Effector memory CD4-positive, alpha-beta T cell (primary cell): ENCODE data around the gene EPAS1.

ENCODE experiments used
- DNase-seq, 3 donors: peaks; one replicate each; pipeline ENCODE4 v3.0.0-alpha.2; 2020
- H3K27ac ChIP-seq: 2 replicates; pipeline ENCODE4 v1.7.0; 2013; ENCODE audit warnings: mild to moderate bottlenecking, low read length, moderate library complexity; ENCODE audit not compliant: insufficient read depth, poor library complexity, severe bottlenecking
- H3K27me3 ChIP-seq: replicated peaks from 2 replicates; pipeline ENCODE4 v1.7.0; 2013; ENCODE audit warnings: mild to moderate bottlenecking, low read length; ENCODE audit not compliant: insufficient read depth, control insufficient read depth, poor library complexity, severe bottlenecking
- H3K36me3 ChIP-seq: 2 replicates; pipeline ENCODE4 v1.7.0; 2013; ENCODE audit warnings: mild to moderate bottlenecking, low read length, moderate library complexity; ENCODE audit not compliant: control insufficient read depth, insufficient read depth
- H3K4me1 ChIP-seq: 2 replicates; pipeline ENCODE4 v1.7.0; 2013; ENCODE audit warnings: low read length, mild to moderate bottlenecking; ENCODE audit not compliant: control insufficient read depth, insufficient read depth, poor library complexity, severe bottlenecking
- H3K4me3 ChIP-seq: 2 replicates; pipeline ENCODE4 v1.7.0; 2013; ENCODE audit warnings: low read length, low read depth, mild to moderate bottlenecking; ENCODE audit not compliant: insufficient read depth, poor library complexity, severe bottlenecking
- H3K9me3 ChIP-seq: 2 replicates; pipeline ENCODE4 v1.7.0; 2013; ENCODE audit warnings: mild to moderate bottlenecking, low read length, moderate library complexity; ENCODE audit not compliant: control insufficient read depth

EPAS1 gene

DNA sequence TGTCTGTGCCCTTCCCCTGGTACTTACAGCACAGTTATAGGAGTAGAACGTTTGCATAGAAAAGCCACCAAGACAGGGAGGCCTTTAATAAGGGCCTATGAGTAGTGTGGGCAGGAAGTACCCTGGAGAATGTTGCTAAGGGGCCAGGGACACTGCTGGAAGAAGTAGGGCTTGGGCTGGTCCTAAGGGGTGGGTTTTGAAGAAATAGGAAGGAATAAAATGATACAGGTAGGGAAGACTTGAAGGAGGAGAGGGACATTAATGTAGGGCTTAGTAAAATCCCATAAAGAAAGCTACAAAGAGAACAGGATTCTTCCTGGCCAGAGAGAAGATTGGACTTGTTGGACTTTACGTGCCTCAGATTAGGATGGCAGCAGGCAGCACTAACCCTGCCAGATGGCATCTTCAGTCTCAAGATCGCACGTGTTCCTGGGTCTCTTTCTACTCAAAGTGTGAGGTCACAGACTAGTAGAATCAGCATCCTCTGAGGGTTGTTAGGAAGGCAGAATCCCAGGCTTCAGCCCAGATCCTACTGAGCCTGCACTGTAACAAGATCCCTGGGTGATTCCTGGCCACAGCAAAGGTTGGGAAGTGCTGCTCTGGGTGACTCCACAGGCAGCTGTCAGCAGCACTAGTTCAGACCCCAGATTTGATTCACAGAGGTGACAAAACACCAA, 39.2 kb downstream of the EPAS1 start:
- Histone ChIP-seq H3K27ac (no peak overlapping the region), H3K36me3 (no peaks in the 10 kb centered on the region), H3K4me3 (no peak overlapping the region), H3K4me1 (no peaks in the 10 kb centered on the region), H3K9me3 (no peaks in the 10 kb centered on the region), H3K27me3 (no peaks in the 10 kb centered on the region)
- DNase-seq, result no peak

DNA sequence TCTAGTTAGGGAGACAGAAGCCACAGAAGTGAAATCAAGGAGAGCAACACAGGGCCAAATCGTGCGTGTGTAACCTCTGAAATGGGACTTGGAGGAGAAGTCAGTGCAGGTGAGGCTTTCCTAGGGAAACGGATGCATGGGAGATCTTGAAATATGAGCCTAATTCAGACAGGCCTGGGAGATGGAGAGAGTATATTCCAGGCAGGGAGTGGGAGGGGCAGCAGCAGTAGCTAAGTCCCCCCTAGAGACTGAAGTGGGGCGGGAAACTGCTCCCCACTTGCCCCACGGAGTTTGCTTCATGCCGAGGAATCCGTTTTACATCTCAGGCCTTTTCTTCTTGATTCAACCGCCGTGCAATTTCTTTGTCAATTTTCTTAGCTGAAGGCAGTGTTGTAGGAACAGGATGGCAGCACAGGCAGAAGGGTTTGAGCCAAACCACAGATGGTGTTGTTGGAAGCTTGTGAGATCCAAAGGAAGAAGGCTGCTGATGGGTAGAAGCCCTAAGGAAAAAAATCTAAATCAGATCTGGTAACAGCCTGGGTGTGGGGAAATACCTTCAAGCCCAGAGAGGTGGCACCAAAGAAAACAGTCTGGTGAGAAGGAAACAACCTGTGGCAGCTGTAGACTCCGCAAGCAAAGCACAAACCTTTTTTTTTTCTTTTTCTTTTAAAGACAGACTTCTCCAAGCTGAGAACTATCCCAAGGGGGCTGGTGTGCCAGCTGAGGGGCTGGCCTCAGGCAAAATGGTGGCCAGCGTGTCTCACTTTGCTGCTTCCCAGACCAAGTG, 40.2 kb downstream of the EPAS1 start:
- Histone ChIP-seq H3K27ac (no peak overlapping the region), H3K27me3 (no peaks in the 10 kb centered on the region), H3K4me1 (no peaks in the 10 kb centered on the region), H3K4me3 (no peak overlapping the region), H3K36me3 (no peaks in the 10 kb centered on the region), H3K9me3 (no peaks in the 10 kb centered on the region)
- no peak for DNase-seq

DNA sequence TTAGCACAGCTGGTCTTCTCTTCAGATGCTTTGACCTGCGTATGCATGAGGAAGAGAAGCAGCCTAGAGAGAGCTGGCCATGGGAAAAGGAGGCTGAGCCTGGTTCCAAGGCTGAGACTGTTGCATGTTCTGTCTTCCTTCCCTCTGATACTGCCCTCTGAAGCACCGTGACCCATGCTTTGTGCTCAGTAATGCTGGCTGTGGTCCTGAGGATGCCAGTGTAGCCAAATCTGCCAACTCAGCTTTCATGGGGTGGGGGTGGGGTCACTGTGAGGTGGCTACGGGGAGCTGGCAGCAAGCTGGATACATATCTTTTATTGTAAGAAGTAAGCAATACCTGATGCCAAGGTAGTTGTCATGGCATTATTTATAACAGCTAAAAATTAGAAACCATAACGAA, 41.5 kb downstream of the EPAS1 start:
- no peak overlapping the region for H3K27ac ChIP-seq
- DNase-seq, result no peak
- H3K4me1 ChIP-seq, result no peaks in the 10 kb centered on the region
- H3K9me3 ChIP-seq, result no peaks in the 10 kb centered on the region
- H3K27me3 ChIP-seq, result no peaks in the 10 kb centered on the region
- H3K36me3 ChIP-seq, result no peaks in the 10 kb centered on the region
- H3K4me3 ChIP-seq, result no peak overlapping the region

DNA sequence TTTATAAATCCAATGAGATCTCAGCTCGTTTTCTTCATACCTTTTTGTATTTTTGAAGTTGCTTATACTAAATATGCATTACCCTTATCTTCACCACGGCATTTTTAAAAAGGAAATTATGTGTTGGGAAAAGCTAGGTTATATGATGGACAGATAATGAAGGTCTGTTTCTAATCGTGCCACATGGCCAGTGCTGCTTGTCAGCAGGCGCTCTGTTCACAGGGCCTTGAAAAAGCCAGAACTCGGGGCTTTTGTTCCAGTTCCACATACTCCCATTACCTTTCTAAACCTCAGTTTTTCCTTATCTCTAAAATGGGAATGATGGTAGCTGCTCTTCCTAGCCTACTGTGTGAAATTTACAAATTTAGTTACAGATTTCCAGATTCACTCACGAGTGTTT, 42.0 kb downstream of the EPAS1 start:
- no peak overlapping the region for H3K27ac ChIP-seq
- H3K27me3 ChIP-seq, result no peaks in the 10 kb centered on the region
- DNase-seq, result no peak
- no peaks in the 10 kb centered on the region for H3K4me1 ChIP-seq
- H3K9me3 ChIP-seq, result no peaks in the 10 kb centered on the region
- no peak overlapping the region for H3K4me3 ChIP-seq
- no peaks in the 10 kb centered on the region for H3K36me3 ChIP-seq

DNA sequence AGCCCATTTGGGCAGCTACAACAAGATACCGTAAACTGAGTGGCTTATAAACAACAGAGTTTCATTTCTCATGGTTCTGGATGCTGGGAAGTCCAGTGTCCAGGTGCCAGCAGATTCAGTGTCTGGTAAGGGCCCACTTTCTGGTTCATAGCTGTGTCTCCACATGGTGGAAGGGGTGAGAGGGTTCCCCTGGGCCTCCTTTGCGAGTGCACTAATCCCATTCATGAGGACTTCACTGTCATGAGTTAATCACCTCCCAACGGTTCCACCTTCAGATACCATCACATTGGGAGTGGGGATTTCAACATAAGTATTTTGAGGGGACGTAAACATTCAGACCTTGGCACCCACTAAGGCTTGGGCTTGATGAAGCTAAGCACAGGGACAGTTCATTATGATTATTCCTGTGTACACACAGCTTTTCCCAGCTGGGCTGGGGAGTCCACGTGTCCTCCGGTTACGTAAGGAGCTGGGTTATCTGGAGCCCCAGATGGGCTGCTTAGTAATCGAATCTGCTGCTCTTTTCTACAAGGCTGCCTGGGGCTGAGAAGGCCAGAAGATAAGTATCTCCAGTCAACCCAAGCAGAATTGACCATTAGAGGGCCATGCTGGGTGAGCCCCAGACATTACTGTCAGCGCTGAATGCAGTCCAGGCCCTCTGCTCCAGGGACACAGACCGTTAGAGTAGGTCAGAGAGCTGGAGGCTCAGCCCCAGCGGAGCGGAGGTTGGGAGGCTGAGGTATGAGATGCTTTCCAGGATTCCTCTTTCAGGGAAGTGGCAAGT, 42.7 kb downstream of the EPAS1 start:
- Histone ChIP-seq H3K4me3 (no peak overlapping the region), H3K27me3 (no peaks in the 10 kb centered on the region), H3K9me3 (no peaks in the 10 kb centered on the region), H3K4me1 (no peaks in the 10 kb centered on the region), H3K36me3 (no peaks in the 10 kb centered on the region), H3K27ac (no peak overlapping the region)
- DNase-seq, result no peak

DNA sequence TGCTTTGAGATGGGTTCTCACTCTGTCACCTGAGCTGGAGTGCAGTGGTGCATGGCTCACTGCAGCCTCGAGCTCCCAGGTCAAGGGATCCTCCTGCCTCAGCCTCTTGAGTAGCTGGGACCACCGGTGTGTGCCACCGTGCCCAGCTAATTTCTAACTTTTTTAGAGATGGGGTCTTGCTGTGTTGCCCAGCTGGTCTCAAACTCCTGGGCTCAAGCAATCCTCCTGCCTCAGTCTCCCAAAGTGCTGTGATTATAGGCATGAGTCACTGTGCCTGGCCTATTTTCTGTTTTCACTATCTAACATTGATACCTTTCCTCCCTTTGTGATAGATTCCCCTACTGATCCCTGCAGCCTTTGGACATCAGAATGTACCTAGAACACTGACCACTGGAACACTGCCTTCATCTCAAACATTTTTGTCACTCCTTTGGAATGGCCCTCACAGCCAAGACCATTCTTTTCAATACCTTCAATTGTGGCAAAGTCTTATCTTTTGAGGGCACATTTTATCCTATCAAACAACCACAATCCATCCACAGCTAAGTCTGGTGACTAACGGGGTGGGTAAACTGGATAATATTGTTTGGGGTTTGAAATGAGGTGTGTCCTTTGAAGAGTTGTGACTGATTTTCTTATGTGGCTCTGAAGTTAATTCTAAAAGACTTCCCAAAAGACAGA, 43.7 kb downstream of the EPAS1 start:
- DNase-seq, result no peak
- Histone ChIP-seq H3K27ac (no peak overlapping the region), H3K4me3 (no peak overlapping the region), H3K36me3 (no peaks in the 10 kb centered on the region), H3K27me3 (no peaks in the 10 kb centered on the region), H3K9me3 (no peaks in the 10 kb centered on the region), H3K4me1 (no peaks in the 10 kb centered on the region)

DNA sequence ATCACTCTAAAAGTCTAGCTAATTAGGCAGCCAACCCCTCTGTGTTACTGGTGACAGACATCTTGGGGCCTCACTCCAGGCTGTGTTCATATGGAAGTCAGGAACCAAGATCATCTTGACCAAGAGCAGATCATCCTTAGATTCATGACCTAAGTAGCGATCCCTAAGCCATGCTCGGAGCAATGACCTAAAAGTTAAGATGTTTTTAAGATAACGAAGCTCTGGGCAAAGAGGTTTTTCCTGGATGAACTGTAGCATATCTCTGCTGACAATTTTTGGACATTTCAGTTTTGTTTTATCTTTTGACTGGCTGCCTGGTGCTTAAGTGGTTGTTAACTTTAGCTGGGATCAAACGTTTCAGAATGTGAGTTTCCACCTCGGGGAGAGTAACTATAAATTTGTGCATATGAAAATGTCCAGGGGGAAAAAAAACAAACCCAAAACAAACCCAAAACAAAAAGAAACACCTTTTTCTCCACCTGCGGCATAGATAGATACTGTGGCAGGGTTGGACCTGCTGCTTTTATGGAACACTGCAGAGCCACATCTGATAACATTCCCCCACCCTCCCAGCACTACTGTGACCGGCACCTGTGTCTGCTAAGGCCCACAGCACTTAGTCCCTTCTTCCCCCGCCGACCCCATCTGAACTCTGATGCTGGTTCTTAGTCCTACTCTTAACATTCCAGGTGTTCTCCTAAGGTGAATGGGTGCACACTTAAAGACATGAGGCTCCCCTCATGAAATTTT, 45.5 kb downstream of the EPAS1 start:
- H3K27ac ChIP-seq, result no peak overlapping the region
- no peak for DNase-seq
- H3K27me3 ChIP-seq, result no peaks in the 10 kb centered on the region
- no peaks in the 10 kb centered on the region for H3K36me3 ChIP-seq
- no peak overlapping the region for H3K4me3 ChIP-seq
- no peaks in the 10 kb centered on the region for H3K9me3 ChIP-seq
- no peaks in the 10 kb centered on the region for H3K4me1 ChIP-seq

DNA sequence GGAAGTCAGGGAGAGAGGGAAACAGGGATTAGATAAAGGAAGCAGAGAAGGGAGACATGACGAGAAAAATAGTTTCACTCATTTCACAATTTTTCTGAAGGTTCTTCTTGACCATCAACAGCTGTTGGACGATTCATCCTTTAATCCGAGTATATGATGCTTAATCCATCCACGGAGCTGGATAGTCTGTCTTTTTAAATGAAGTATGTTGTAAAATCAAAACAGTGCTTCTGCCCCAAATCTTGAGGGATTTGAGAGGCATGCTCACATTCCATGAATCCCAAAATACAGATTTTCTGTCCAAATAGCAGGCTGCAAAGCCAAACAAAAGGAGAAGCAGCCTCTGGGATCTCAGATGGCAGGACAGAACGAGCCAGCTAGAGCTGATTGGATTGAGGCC, 47.5 kb downstream of the EPAS1 start:
- H3K4me1 ChIP-seq, result peaks cover 3% of the 10 kb centered on the region
- no peak overlapping the region for H3K27ac ChIP-seq
- no peak overlapping the region for H3K4me3 ChIP-seq
- no peak for DNase-seq
- H3K36me3 ChIP-seq, result no peaks in the 10 kb centered on the region
- H3K9me3 ChIP-seq, result no peaks in the 10 kb centered on the region
- no peaks in the 10 kb centered on the region for H3K27me3 ChIP-seq

DNA sequence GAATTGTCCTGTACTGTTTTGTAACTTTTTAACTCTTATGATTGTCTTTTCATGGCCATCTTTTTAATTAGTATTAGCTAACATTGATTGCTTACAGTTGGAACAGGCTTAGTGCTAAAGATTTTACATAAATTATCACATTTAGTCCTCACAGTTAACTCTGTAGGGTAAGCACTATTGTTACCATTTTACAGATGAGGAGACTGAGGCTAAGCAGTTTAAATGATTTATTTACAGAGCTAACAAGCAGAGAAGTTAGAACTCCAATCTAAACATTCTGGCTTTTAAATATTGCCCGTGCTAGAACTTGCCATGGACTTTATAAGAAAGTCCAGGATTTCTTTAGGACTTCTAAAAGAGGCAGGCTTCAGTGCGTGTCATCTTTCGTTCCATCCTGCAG, 48.6 kb downstream of the EPAS1 start:
- no peaks in the 10 kb centered on the region for H3K9me3 ChIP-seq
- no peaks in the 10 kb centered on the region for H3K27me3 ChIP-seq

More for the DNA sequence above, 48.6 kb downstream of the EPAS1 start:
- DNase-seq, result no peak
- H3K27ac ChIP-seq, result no peak overlapping the region
- peaks cover 8% of the 10 kb centered on the region for H3K4me1 ChIP-seq
- no peak overlapping the region for H3K4me3 ChIP-seq
- H3K36me3 ChIP-seq, result no peaks in the 10 kb centered on the region
